HG03442 (cell line): ENCODE data around the gene FSD1.
"Not testable (repeated sequence)": the region's sequence is repeated elsewhere in the genome, so short reads cannot be mapped to it uniquely, and the experiment has no call there.

Source experiments
- ATAC-seq: cut with Tn5 transposase; IDR thresholded peaks from one replicate; pipeline ENCODE4 v1.9.1; 2021; ENCODE audit warnings: mild to moderate bottlenecking, moderate library complexity; ENCODE audit not compliant: unreplicated experiment

FSD1 gene

DNA sequence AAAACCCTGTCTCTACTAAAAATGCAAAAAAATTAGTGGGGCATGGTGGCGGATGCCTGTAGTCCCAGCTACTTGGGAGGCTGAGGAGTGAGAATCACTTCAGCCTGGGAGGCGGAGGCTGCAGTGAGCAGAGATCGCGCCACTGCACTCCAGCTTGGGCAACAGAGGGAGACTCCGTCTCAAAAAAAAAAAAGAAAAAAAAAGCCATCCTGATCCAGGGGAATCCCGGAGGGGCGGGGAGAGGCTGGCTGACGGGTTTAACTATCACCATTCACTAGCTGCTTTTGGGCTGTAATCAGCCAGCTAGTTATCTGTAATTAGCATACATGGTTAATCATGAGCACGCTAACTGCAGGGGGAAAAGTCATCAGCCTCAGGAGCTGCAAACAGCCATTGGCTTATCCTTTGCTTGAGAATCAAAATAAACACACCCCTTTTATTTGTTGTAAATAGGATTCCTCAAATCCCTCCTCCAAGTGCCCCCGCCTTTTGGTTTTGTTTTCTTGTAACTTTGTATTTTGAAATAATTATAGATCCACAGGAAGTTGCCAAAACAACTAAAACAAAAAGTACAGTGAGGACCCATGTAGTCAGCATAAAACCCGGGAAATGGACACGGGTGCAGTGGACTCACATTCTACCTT, 9.6 kb downstream of the FSD1 start:
- no peak for ATAC-seq

DNA sequence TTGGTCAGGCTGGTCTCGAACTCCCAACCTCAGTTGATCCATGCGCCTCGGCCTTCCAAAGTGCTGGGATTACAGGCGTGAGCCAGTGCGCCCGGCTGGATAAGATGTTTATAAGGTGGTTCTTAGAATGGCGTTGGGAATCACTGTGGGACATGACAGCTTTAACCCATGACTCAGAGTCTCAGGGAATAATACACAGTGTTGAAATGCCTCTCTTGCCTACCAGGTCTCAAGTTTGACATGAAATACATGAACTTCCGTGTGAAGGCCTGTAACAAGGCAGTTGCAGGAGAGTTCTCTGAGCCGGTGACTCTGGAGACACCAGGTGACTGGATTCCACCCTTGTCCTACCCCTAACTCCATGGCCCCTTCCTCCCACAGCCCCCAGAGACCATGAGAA, 12.6 kb downstream of the FSD1 start:
- no peak for ATAC-seq

DNA sequence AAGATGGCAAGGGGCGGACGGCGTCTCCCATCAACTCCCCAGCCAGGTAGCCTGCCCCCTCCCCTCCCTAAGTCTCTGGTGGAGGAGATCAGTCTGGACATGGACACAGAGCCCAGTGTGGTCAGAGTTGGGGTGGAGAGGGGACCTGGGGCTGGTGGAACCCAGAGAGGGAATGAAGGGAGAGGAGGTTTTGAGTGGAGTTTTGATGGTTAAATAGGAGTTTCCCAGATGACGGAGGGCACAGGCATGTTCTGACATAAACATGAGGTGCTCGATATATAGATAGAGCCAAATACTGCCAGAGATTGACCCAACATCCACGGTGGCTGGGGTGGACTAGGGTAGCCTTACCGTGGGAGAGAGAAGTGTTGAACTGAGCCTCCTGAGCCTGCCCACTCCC, 14.1 kb downstream of the FSD1 start:
- no peak for ATAC-seq

DNA sequence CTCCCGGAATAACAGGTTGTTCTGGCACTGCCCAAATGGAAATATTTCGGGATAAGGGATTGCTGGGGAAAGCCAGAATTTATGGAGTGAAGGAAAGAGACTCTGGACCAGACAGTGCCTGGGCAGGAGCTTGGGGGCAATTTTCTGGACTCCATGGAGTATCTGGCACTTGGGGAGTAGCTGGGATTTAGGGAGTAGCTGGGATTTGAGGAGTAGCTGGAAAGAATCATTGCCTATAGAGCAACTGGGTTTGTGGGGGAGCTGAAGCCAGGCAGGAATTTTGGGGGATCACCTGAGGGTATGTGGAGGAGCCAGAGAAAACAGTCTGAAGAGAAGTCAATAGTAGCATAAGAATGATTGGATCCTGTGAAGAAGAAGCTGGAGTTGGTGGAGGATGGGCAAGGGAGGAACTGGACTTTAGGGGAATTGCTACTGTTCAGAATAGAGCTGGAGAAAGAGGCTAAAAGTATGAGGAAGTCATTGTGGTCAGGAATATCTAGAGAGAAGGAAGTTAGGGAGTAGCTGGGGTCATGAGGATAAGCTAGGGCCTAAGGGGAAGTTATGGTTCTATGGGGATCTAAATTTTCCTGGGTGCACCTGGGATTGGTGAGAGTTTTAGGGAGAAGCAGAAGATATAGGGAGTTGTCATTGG, 14.8 kb downstream of the FSD1 start:
- no peak for ATAC-seq

DNA sequence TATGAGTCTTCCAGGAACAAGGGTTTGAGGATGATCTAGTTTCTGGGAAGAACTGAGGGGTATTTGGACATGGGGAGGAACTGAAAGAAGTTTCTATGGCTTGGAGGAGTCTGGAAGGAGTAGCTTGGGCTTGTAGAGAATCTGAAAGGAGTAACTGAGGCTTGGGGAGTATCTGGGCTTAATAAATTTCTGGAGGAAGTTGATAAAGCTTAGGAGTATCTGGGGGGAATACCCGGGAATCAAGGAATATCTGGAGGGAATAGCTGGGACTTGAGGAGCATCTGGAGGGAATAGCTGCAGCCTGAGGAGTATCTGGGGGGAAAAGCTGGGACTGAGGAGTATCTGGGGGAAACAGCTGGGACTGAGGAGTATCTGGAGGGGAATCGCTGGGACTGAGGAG, 16.0 kb downstream of the FSD1 start:
- ATAC-seq: no peak

DNA sequence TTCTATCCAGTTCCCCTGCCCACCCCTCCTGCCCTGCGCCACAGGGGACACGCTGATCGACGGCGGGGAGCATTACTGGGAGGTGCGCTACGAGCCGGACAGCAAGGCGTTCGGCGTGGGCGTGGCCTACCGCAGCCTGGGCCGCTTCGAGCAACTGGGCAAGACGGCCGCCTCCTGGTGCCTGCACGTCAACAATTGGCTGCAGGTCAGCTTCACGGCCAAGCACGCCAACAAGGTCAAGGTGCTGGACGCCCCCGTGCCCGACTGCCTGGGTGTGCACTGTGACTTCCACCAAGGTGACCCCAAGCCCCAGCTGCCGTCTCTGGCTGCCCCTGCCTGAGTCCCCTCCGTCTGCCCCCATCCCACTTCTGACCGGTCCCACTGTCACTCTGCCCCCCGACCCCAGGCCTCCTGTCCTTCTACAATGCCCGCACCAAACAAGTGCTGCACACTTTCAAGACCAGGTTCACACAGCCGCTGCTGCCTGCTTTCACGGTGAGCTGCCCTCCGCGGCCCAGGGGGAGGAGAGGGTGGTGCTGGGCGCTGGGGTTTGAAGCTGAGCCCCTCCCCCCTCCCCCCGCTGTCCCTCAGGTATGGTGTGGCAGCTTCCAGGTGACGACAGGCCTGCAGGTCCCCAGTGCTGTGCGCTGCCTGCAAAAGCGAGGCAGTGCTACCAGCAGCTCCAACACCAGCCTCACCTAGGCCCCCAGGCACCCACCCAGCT, 18.7 kb downstream of the FSD1 start:
- ATAC-seq: no peak

DNA sequence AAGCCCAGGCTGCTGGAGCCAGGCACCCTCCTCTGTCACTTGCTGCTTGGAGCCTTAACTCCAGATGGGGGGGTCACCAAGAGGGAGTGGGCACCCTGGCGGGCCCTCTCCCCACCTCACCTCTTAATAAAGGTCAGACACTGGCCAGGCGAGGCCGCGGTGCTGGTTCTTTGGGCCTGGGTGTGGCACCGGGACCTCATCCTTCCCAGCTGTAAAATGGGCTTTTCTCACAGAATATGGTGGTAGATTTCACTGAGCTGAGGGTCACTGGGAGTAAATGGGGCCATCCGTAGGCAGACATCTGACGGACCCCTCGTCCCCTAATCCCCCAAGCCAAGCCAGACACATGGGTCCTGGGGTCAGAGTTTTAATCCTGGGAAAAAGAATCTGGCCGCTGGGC, 19.3 kb downstream of the FSD1 start:
- no peak for ATAC-seq

DNA sequence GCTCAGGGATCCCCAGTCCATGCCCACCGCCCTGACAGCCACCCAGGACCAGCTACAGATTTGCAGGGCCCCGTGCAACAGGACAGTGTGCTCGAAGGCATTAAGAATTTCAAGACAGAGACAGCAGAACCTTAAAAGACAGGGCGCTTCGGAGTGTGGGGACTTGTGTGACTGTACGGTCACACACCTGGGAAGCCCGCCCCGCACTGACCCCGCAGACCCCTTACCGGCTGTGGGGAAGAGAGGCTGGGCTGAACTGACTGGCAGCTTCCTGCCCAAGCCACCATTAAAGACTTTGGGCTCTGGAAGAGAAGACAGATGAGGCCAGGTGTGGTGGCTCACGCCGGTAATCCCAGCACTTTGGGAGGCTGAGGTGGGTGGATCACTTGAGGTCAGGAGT, 19.8 kb downstream of the FSD1 start:
- ATAC-seq: no peak

DNA sequence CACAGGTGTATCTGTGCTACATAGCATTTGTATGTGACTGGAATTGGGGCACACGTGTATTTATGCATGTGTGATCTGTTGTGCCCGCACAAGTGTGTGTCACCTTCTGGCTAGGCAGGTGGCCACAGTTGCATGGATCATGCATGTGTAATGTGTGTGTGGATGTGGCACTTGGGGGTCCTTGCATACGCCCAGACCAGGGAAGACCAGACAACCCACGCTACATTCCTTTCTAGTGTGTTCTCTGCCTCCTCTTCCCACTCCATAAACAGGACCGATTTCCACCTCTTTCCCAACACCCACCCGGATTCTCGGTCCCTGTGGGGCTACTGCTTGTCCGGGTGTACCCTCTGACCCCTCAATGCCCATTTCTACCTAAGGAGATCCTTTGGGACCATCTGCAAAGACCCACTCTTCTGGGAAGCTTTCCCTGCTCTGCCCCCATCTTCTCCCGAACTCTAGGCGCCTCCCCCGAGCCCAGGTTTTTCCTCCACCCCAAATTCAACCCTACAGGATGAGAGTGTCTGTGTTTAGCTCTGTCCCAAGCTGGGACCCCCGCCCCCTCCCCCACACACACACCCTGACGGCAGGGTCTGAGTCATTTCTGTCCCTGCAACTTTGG, 21.9 kb downstream of the FSD1 start:
- ATAC-seq: no peak

DNA sequence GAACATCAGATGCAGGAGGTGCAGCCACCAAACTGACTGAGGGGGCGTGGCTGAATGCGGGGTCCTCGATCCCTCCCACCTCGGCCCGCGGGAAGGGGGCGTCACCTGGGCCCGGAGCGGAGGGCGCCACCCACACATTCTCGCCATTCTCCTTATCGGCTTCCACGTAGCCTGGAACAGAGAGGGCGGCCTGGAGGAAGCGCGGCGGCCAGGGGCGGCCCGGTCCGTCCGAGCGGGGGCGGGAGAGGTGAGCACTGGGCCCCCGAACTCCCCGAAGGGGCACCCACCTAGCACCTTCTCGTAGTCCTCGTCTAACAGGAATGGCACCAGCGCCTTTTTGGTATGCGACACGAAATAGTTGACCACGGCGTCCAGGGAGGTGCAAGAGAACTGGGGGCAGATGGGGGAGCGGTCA, 22.4 kb downstream of the FSD1 start:
- ATAC-seq: no peak

DNA sequence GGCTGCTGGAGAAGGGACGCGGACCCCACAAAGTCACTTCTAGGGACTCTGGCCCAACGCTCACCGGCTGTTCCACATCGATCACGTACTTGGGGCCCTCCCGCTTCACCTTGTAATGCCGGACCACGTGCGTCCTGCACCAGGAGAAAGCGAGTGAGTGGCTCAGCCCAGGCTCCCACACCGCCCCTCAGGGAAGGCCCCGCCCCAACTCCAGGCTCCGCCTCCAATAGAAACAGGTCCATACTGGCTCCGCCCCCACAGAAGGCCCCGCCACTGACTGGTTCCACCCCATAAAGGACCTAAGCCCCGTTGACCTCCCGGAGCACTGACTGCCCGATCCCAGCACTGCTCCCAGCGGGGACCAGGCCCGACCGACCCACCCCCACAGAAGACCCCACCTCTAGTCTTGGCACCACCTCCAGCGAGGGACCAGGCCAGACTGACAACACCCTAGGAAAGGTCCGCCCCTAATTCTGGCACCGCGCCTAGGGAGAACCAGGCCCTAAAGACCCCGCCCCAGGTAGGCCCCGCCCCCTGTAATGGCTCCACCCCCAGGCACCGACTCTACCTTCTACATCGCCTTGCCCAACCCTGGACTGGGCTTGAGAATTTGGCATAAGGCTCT, 23.0 kb downstream of the FSD1 start:
- no peak for ATAC-seq

DNA sequence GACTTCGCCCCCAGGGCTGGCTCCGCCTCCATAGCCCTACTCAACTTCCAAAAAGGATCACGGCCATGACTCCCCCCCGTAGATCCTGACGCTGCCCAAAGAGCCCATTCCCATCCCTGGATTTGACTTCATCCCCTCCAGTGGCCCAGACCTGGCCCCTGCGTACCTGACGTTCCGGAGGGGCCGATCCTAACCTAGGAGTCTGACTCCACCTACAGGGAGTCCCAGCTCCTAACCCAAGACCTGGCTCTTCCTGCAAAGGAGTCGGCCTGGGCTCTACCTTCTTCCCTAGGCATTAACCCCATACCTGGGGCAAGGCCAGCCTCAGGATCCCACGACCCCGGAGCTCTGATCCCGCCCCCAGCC, 23.5 kb downstream of the FSD1 start:
- no peak for ATAC-seq

DNA sequence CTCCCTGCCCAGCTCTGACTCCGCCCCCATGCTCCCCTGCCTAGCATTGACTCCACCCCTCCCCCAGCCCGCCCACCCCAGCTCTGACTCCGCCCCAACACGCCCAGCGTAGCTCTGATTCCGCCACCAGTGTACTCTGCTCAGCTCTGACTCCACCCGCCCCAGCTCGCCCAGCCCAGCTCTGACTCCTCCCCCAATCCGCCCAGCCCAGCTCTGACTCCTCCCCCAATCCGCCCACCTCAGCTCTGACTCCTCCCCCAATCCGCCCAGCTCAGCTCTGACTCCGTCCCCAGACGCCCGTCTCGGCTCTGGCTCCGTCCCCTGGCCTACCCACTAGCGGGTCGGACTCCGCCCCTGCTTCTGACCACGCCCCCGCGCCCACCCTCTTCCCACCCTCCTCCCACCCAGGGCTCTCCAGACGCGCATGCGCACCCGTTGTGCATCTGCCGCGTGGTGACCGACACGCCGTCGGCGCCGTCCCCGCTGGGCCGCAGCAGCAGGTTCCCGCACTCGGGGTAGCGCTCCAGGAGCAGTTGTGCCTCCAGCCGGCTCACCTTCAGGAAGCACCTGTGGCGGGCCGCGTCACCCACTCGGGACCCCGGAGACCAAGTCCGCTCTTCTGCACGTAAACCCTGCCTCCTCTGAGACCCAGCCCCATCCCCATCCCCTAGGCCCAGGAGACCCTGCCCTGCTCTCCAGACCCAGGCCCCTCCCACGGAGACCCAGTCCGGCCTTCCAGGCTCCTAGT, 24.0 kb downstream of the FSD1 start:
- ATAC-seq: peak; percentile 71

DNA sequence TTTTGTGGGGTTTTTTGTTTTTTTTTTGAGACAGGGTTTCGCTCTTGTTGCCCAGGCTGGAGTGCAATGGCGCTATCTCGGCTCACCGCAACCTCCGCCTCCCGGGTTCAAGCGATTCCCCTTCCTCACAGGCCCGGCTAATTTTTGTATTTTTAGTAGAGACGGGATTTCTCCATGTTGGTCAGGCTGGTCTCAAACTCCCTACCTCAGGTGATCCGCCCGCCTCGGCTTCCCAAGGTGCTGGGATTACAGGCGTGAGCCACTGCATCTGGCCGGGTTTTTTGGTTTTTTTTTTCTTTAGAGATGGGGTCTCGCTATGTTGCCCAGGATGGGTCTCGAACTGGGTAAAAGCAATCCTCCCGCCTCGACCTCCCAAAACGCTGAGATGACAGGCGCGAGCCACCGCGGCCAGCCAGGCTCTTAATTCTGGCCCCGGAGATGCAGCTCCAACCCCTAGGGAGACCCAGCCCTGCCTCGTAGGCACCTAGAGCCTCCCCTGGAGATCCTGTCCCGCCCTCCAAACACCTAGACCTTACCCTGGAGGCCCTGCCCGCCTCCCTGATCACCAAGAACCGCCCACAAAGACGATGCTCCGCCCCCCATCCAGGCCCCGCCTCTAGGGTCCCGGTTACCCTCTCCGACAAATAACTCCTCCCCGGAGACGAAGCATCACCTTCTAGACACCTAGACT, 24.7 kb downstream of the FSD1 start:
- ATAC-seq: not testable (repeated sequence)

DNA sequence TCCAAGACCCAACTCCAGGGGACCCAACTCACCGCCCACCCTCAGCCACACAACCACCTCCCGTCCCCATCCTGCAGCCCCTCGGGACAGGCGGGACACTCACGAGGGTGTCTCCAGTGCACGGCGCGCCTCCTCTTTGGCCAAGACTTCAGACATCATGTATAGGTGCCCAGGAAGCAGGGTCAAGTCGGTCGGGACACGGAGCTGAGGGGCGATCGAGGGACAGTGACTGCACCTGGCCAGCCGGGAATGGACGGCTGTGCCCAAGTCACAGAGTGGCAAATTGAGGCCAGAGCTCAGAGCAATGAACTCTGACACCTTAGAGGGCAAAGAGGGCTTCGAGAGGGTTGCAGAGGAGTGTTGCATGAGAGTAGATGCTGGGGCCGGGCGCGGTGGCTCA, 25.5 kb downstream of the FSD1 start:
- ATAC-seq: no peak

DNA sequence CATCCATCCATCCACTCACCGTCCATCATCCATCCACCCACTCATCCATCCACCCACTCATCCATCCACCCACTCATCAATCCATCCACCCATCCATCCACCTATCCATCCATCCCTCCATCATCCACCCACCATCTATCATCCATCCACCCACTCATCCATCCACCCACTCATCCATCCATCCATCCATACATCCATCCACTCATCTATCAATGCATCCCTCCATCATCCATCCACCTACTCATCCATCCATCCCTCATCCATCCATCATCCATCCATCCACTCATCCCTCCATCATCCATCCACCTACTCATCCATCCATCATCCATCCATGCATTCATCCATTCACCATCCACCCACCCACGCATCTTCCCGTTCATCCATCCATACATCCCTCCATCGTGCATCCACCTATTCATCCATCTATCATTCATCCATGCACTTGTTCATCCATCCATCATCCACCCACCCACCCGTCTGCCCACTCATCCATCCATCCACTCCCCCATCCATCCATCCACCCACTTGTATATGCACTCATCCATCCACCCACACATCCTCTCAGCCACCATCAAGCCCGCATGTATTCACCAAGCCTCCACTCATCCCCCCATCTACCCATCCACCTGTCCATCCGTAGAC, 30.7 kb downstream of the FSD1 start:
- no peak for ATAC-seq

DNA sequence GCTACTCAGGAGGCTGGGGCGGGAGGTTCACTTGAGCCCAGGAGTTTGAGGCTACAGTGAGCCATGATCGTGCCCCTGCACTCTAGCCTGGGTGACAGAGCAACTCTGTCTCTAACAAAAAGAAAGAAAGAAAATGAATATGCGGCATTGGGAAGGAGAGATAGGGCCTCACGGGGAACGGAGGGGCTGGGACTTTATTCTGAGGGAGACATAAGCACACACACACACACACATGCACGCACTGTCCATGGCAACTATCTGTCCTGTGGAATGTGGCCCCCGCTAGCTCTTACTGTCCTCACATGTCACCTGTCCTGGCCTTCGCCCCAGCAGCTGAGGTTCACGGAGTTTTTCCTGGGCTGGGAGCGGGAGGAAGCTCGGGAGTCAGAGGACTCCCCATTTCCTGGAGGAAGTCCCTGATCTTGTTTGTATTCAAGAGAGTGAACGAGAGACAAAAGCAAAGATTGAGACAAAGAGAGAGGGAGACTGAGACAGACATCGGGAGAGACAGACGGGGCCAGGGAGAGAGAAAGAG, 33.6 kb downstream of the FSD1 start:
- ATAC-seq: no peak

DNA sequence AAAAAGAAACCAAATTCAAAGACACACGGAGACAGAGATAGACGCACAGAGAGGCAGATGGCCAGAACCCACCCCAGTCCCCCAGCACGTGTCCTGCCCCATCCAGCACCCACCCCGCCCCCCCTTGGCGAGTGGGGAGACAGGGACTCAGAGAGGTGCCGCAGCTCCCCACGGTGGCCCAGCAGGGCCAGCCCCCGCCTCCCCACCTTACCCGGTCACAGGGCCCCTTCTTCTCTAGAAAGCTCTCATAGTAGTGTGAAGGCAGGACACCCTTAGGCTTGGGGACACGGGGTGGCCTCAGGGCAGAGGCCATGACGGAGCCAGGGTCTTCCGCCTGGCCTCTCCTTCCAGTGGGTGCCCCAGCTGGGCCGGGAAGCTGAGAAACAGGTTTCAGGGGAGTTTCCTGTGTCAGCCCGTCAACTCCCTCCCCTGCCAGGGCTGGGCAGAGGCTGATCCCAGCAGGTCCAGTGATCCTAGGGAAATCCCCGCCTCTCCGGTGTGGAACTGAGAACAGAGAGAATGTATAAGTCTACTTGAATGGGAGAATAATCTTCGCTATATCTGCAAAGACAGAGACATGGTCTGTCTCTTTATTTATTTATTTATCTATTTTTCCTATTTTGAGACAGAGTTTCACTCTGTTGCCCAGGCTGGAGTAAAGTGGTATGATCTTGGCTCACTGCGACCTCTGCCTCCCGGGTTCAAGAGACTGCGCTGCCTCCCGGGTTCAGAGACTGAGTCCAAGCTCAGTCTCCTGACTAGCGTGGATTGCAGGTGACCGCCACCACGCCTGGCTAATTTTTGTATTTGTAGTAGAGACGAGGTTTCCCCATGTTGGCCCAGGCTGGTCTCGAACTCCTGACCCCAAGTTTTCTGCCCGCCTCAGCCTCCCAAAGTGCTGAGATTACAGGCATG, 34.3 kb downstream of the FSD1 start, which contains the start of gene STAP2:
Gene STAP2, minus strand, starts transcription at position 387 of the 915 bp plus-strand sequence. Its CDS starts 74 bp downstream, at position 313.
- ATAC-seq: no peak
